ENCODE results near the gene CCDC97. TPM values are rescaled to one million over a fixed set of nuclear protein-coding genes. Genes with fewer than 3 reads are reported as not detected.
"Not testable (repeated sequence)": the region's sequence is repeated elsewhere in the genome, so short reads cannot be mapped to it uniquely, and the experiment has no call there.

The CCDC97 gene
- polyA plus RNA-seq (ENCODE audit: insufficient read length in 12 of 12), result 10 to 100 TPM in 11 of 12 donors, not detected in 1; 29.3 to 58.0 (median 34.4) TPM
- long read RNA-seq, donor 1, transcript CCDC97-201 (5 exons, 3,322 nt), result major isoform, 6 of 6 reads
- long read RNA-seq, donor 1, partial matches to known transcripts, result 0 of 6 reads
- long read RNA-seq, donor 1, other reads (novel, unspliced or antisense), result 0 of 6 reads
- long read RNA-seq, donor 2, transcript CCDC97-201 (5 exons, 3,322 nt), result major isoform, 8 of 20 reads
- long read RNA-seq, donor 2, partial matches to known transcripts, result 5 of 20 reads
- long read RNA-seq, donor 2, other reads (novel, unspliced or antisense), result 6 of 20 reads
- long read RNA-seq, donor 3, partial matches to known transcripts, result 0 of 3 reads
- long read RNA-seq, donor 3, other reads (novel, unspliced or antisense), result 0 of 3 reads
- long read RNA-seq, donor 4, partial matches to known transcripts, result 9 of 11 reads
- long read RNA-seq, donor 4, other reads (novel, unspliced or antisense), result 0 of 11 reads
- long read RNA-seq, donor 5, transcript CCDC97-201 (5 exons, 3,322 nt), result major isoform, 18 of 24 reads
- long read RNA-seq, donor 5, partial matches to known transcripts, result 5 of 24 reads
- long read RNA-seq, donor 5, other reads (novel, unspliced or antisense), result 0 of 24 reads
- long read RNA-seq, donor 6, transcript CCDC97-201 (5 exons, 3,322 nt), result major isoform, 7 of 7 reads
- long read RNA-seq, donor 6, partial matches to known transcripts, result 0 of 7 reads
- long read RNA-seq, donor 6, other reads (novel, unspliced or antisense), result 0 of 7 reads
- long read RNA-seq, donor 7, transcript CCDC97-201 (5 exons, 3,322 nt), result major isoform, 5 of 5 reads
- long read RNA-seq, donor 7, partial matches to known transcripts, result 0 of 5 reads
- long read RNA-seq, donor 7, other reads (novel, unspliced or antisense), result 0 of 5 reads
- long read RNA-seq, donor 8, transcript CCDC97-201 (5 exons, 3,322 nt), result major isoform, 15 of 21 reads
- long read RNA-seq, donor 8, partial matches to known transcripts, result 5 of 21 reads
- long read RNA-seq, donor 8, other reads (novel, unspliced or antisense), result 0 of 21 reads
- long read RNA-seq, donor 9, partial matches to known transcripts, result 5 of 9 reads
- long read RNA-seq, donor 9, other reads (novel, unspliced or antisense), result 0 of 9 reads
- long read RNA-seq, donor 10, transcript CCDC97-201 (5 exons, 3,322 nt), result major isoform, 12 of 12 reads
- long read RNA-seq, donor 10, partial matches to known transcripts, result 0 of 12 reads
- long read RNA-seq, donor 10, other reads (novel, unspliced or antisense), result 0 of 12 reads
- long read RNA-seq, donor 11, transcript CCDC97-201 (5 exons, 3,322 nt), result major isoform, 14 of 14 reads
- long read RNA-seq, donor 11, partial matches to known transcripts, result 0 of 14 reads
- long read RNA-seq, donor 11, other reads (novel, unspliced or antisense), result 0 of 14 reads

- peak; percentile 94 for DNase-seq
Measured at GRCh38 chr19:41310033-41310831, at the start of gene CCDC97. Gene CCDC97 (plus strand): TSS chr19:41310172. CDS start chr19:41310311, 139 bp downstream.

- DNase-seq, result no peak
Measured at GRCh38 chr19:41261474-41262190, 48.3 kb upstream of the CCDC97 start.

GRCh38 chr19:41263042-41263849 is 46.7 kb upstream of the CCDC97 start:
- peak; percentile 65 for DNase-seq

- peak; percentile 100 for DNase-seq
Measured at GRCh38 chr19:41263850-41264580, 46.0 kb upstream of the CCDC97 start, which contains the start of gene HNRNPUL1. Gene HNRNPUL1 (plus strand): TSS chr19:41264372. CDS start chr19:41264504, 132 bp downstream.

GRCh38 chr19:41264581-41265394 is 45.2 kb upstream of the CCDC97 start:
- DNase-seq, result peak; percentile 54

- peak; percentile 16 for DNase-seq
Measured at GRCh38 chr19:41265395-41266153, 44.4 kb upstream of the CCDC97 start.

- DNase-seq, result no peak
Measured at GRCh38 chr19:41269055-41269454, 40.9 kb upstream of the CCDC97 start.

- DNase-seq, result no peak
Measured at GRCh38 chr19:41269571-41269970, 40.4 kb upstream of the CCDC97 start.

- no peak for DNase-seq
Measured at GRCh38 chr19:41273076-41273475, 36.9 kb upstream of the CCDC97 start.

- DNase-seq, result no peak
Measured at GRCh38 chr19:41274802-41275201, 35.2 kb upstream of the CCDC97 start.

GRCh38 chr19:41276231-41276630 is 33.7 kb upstream of the CCDC97 start:
- DNase-seq, result no peak

GRCh38 chr19:41278478-41278877 is 31.5 kb upstream of the CCDC97 start:
- no peak for DNase-seq

- no peak for DNase-seq
Measured at GRCh38 chr19:41288673-41289530, 21.1 kb upstream of the CCDC97 start.

GRCh38 chr19:41289814-41290213 is 20.2 kb upstream of the CCDC97 start:
- not testable (repeated sequence) for DNase-seq

GRCh38 chr19:41294393-41294792 is 15.6 kb upstream of the CCDC97 start:
- no peak for DNase-seq
